Mesendoderm (in vitro differentiated cells): ENCODE data around the gene BLOC1S6.

Experiments used
- DNase-seq: peaks from one replicate; pipeline ENCODE4 v3.0.0; 2013
- H2AK5ac ChIP-seq: 2 replicates; pipeline ENCODE4 v1.6.1; 2013; ENCODE audit warnings: low read length, inconsistent platforms
- H2BK120ac ChIP-seq: 2 replicates; pipeline ENCODE4 v1.6.1; 2013; ENCODE audit warnings: low read depth, mild to moderate bottlenecking, low read length, moderate library complexity, mixed read lengths
- H2BK15ac ChIP-seq: replicated peaks from 2 replicates; pipeline ENCODE4 v1.6.1; 2013; ENCODE audit warnings: low read depth, mild to moderate bottlenecking, moderate library complexity
- H2BK5ac ChIP-seq: 2 replicates; pipeline ENCODE4 v1.6.1; 2013; ENCODE audit warnings: low read length, inconsistent platforms
- H3K18ac ChIP-seq: 2 replicates; pipeline ENCODE4 v1.6.1; 2013; ENCODE audit warnings: mild to moderate bottlenecking, low read length, mixed read lengths
- H3K23ac ChIP-seq: one replicate; pipeline ENCODE4 v1.6.1; 2013; ENCODE audit warnings: low read length
- H3K27ac ChIP-seq: 2 replicates; pipeline ENCODE4 v1.5.1; 2013; ENCODE audit warnings: low read depth, mild to moderate bottlenecking, inconsistent platforms, low read length, moderate library complexity
- H3K27me3 ChIP-seq: 2 replicates; pipeline ENCODE4 v1.6.1; 2013; ENCODE audit warnings: low read length, control low read depth, mild to moderate bottlenecking, inconsistent platforms; ENCODE audit not compliant: insufficient read depth, poor library complexity
- H3K36me3 ChIP-seq: 2 replicates; pipeline ENCODE4 v1.6.1; 2013; ENCODE audit warnings: low read length, inconsistent platforms; ENCODE audit not compliant: control insufficient read depth, insufficient read depth
- H3K4ac ChIP-seq: one replicate; pipeline ENCODE4 v1.6.1; 2013; ENCODE audit warnings: low read depth, mild to moderate bottlenecking, low read length, moderate library complexity
- H3K4me1 ChIP-seq: 2 replicates; pipeline ENCODE4 v1.6.1; 2013; ENCODE audit warnings: low read depth, low read length, inconsistent platforms; ENCODE audit not compliant: control insufficient read depth
- H3K4me2 ChIP-seq: 2 replicates; pipeline ENCODE4 v1.6.1; 2013; ENCODE audit warnings: low read length
- H3K4me3 ChIP-seq: 2 replicates; pipeline ENCODE4 v1.5.1; 2013; ENCODE audit warnings: mild to moderate bottlenecking, low read length
- H3K56ac ChIP-seq: one replicate; pipeline ENCODE4 v1.6.1; 2013; ENCODE audit warnings: low read length
- H3K79me1 ChIP-seq: 2 replicates; pipeline ENCODE4 v1.6.1; 2013; ENCODE audit warnings: low read length, inconsistent platforms
- H3K79me2 ChIP-seq: 2 replicates; pipeline ENCODE4 v1.6.1; 2013; ENCODE audit warnings: mild to moderate bottlenecking, low read length; ENCODE audit not compliant: control insufficient read depth, insufficient read depth
- H3K9ac ChIP-seq: 2 replicates; pipeline ENCODE4 v1.6.1; 2013; ENCODE audit warnings: low read length, inconsistent platforms
- H4K5ac ChIP-seq: one replicate; pipeline ENCODE4 v1.6.1; 2013; ENCODE audit warnings: low read length
- H4K8ac ChIP-seq: one replicate; pipeline ENCODE4 v1.6.1; 2013; ENCODE audit warnings: low read depth, mild to moderate bottlenecking, control low read depth, low read length, moderate library complexity
- WGBS: extraction: QIAGEN DNeasy Blood & Tissue Kit; methylation state at CpG from one replicate; pipeline ENCODE4 v1.1.7; 2013; ENCODE audit warnings: low lambda C conversion rate, missing lambda C conversion rate; ENCODE audit not compliant: insufficient coverage; ENCODE audit errors: extremely low coverage; 5-methylcytosine and 5-hydroxymethylcytosine counted together

Gene BLOC1S6

GRCh38 chr15:45606841-45607240 lies 19.7 kb downstream of the BLOC1S6 start:
- no peak overlapping the region for H3K23ac ChIP-seq
- H3K4me3 ChIP-seq: no peak overlapping the region
- peaks cover 2% of the 10 kb centered on the region for H3K79me1 ChIP-seq
- H3K4me1 ChIP-seq: no peaks in the 10 kb centered on the region
- H3K27ac ChIP-seq: no peak overlapping the region
- no peak overlapping the region for H2AK5ac ChIP-seq
- H2BK5ac ChIP-seq: no peak overlapping the region
- H3K27me3 ChIP-seq: no peaks in the 10 kb centered on the region
- peaks cover 3% of the 10 kb centered on the region for H3K36me3 ChIP-seq
- H3K4me2 ChIP-seq: no peak overlapping the region
- no CpG with 5 or more reads among the region's 1 CpG for WGBS
- H2BK15ac ChIP-seq: no peak overlapping the region
- no peak overlapping the region for H4K8ac ChIP-seq
- DNase-seq: no peak
- no peak overlapping the region for H3K18ac ChIP-seq
- no peak overlapping the region for H3K4ac ChIP-seq
- no peak overlapping the region for H3K56ac ChIP-seq
- H2BK120ac ChIP-seq: no peak overlapping the region
- no peak overlapping the region for H3K9ac ChIP-seq
- no peak overlapping the region for H4K5ac ChIP-seq
- no peaks in the 10 kb centered on the region for H3K79me2 ChIP-seq

- H3K27ac ChIP-seq: no peak overlapping the region
- no peaks in the 10 kb centered on the region for H3K27me3 ChIP-seq
- no peak overlapping the region for H3K9ac ChIP-seq
- H3K79me1 ChIP-seq: no peaks in the 10 kb centered on the region
- H2AK5ac ChIP-seq: no peak overlapping the region
- H3K4ac ChIP-seq: no peak overlapping the region
- no peak overlapping the region for H3K23ac ChIP-seq
- no peaks in the 10 kb centered on the region for H3K4me1 ChIP-seq
- no peak overlapping the region for H3K4me2 ChIP-seq
- no peak overlapping the region for H2BK5ac ChIP-seq
- no peak overlapping the region for H4K8ac ChIP-seq
- no CpG with 5 or more reads among the region's 4 CpGs for WGBS
- peaks cover 3% of the 10 kb centered on the region for H3K36me3 ChIP-seq
- no peak for DNase-seq
- H3K4me3 ChIP-seq: no peak overlapping the region
- no peak overlapping the region for H4K5ac ChIP-seq
- no peak overlapping the region for H3K18ac ChIP-seq
- H3K79me2 ChIP-seq: no peaks in the 10 kb centered on the region
- no peak overlapping the region for H2BK15ac ChIP-seq
- no peak overlapping the region for H2BK120ac ChIP-seq
- H3K56ac ChIP-seq: no peak overlapping the region
These were observed 24.1 kb downstream of the BLOC1S6 start for GRCh38 chr15:45611305-45611704.

GRCh38 chr15:45612790-45613415 lies 25.7 kb downstream of the BLOC1S6 start:
- Histone ChIP-seq H3K23ac (no peak overlapping the region), H3K27me3 (no peaks in the 10 kb centered on the region), H3K56ac (no peak overlapping the region), H3K18ac (no peak overlapping the region), H2AK5ac (no peak overlapping the region), H4K5ac (no peak overlapping the region), H3K4me2 (no peak overlapping the region), H2BK15ac (no peak overlapping the region), H3K9ac (no peak overlapping the region), H3K27ac (no peak overlapping the region), H3K79me2 (no peaks in the 10 kb centered on the region), H4K8ac (no peak overlapping the region), H3K4me3 (no peak overlapping the region), H2BK120ac (no peak overlapping the region), H3K36me3 (no peaks in the 10 kb centered on the region), H3K79me1 (no peaks in the 10 kb centered on the region), H2BK5ac (no peak overlapping the region), H3K4me1 (no peaks in the 10 kb centered on the region), H3K4ac (no peak overlapping the region)
- no peak for DNase-seq
- WGBS: no CpG with 5 or more reads among the region's 1 CpG

GRCh38 chr15:45616901-45617323 lies 29.7 kb downstream of the BLOC1S6 start:
- H3K4me1 ChIP-seq: no peaks in the 10 kb centered on the region
- H3K23ac ChIP-seq: no peak overlapping the region
- no peak overlapping the region for H2BK5ac ChIP-seq
- H3K4me3 ChIP-seq: no peak overlapping the region
- no peaks in the 10 kb centered on the region for H3K36me3 ChIP-seq
- no peak overlapping the region for H4K8ac ChIP-seq
- no peaks in the 10 kb centered on the region for H3K27me3 ChIP-seq
- no peaks in the 10 kb centered on the region for H3K79me2 ChIP-seq
- no peaks in the 10 kb centered on the region for H3K79me1 ChIP-seq
- H3K27ac ChIP-seq: no peak overlapping the region
- H2BK15ac ChIP-seq: no peak overlapping the region
- H3K4me2 ChIP-seq: no peak overlapping the region
- H3K56ac ChIP-seq: no peak overlapping the region
- no peak overlapping the region for H3K18ac ChIP-seq
- H3K9ac ChIP-seq: no peak overlapping the region
- peak; percentile 30 for DNase-seq
- H2AK5ac ChIP-seq: no peak overlapping the region
- H2BK120ac ChIP-seq: no peak overlapping the region
- no peak overlapping the region for H4K5ac ChIP-seq
- WGBS: no CpG with 5 or more reads among the region's 3 CpGs
- no peak overlapping the region for H3K4ac ChIP-seq

GRCh38 chr15:45618813-45619212 lies 31.6 kb downstream of the BLOC1S6 start:
- no peak for DNase-seq
- no peak overlapping the region for H3K23ac ChIP-seq
- no CpG with 5 or more reads among the region's 5 CpGs for WGBS

GRCh38 chr15:45628136-45628535 lies 41.0 kb downstream of the BLOC1S6 start:
- H2BK120ac ChIP-seq: no peak overlapping the region
- no peaks in the 10 kb centered on the region for H3K36me3 ChIP-seq
- no peaks in the 10 kb centered on the region for H3K4me1 ChIP-seq
- no peak overlapping the region for H3K18ac ChIP-seq
- H3K79me1 ChIP-seq: no peaks in the 10 kb centered on the region
- no peaks in the 10 kb centered on the region for H3K27me3 ChIP-seq
- no peak overlapping the region for H3K27ac ChIP-seq
- no peak overlapping the region for H4K5ac ChIP-seq
- H3K56ac ChIP-seq: no peak overlapping the region
- no peak overlapping the region for H4K8ac ChIP-seq
- H2BK15ac ChIP-seq: no peak overlapping the region
- no peak overlapping the region for H3K23ac ChIP-seq
- H3K4ac ChIP-seq: no peak overlapping the region
- no peaks in the 10 kb centered on the region for H3K79me2 ChIP-seq
- H3K4me2 ChIP-seq: no peak overlapping the region
- no peak overlapping the region for H3K9ac ChIP-seq
- DNase-seq: no peak
- no peak overlapping the region for H2AK5ac ChIP-seq
- WGBS: no CpG with 5 or more reads among the region's 7 CpGs
- H2BK5ac ChIP-seq: no peak overlapping the region
- H3K4me3 ChIP-seq: no peak overlapping the region

More at GRCh38 chr15:45618813-45619212, 31.6 kb downstream of the BLOC1S6 start:
- H3K9ac ChIP-seq: no peak overlapping the region
- no peak overlapping the region for H2AK5ac ChIP-seq
- H3K4me1 ChIP-seq: no peaks in the 10 kb centered on the region
- H3K56ac ChIP-seq: no peak overlapping the region
- no peak overlapping the region for H2BK5ac ChIP-seq
- H3K27ac ChIP-seq: no peak overlapping the region
- no peaks in the 10 kb centered on the region for H3K36me3 ChIP-seq
- H3K79me2 ChIP-seq: no peaks in the 10 kb centered on the region
- H3K4ac ChIP-seq: no peak overlapping the region
- no peak overlapping the region for H2BK120ac ChIP-seq
- H3K4me2 ChIP-seq: no peak overlapping the region
- no peak overlapping the region for H3K18ac ChIP-seq
- H4K5ac ChIP-seq: no peak overlapping the region
- H2BK15ac ChIP-seq: no peak overlapping the region
- H3K4me3 ChIP-seq: no peak overlapping the region
- H3K27me3 ChIP-seq: no peaks in the 10 kb centered on the region
- H4K8ac ChIP-seq: no peak overlapping the region
- H3K79me1 ChIP-seq: no peaks in the 10 kb centered on the region
